DMS153 treated with DMSO at 0.1 percent for 48 hours (cell line): Measurements from ENCODE around the gene JOSD2.

ENCODE experiments used
- DNase-seq: peaks from one replicate; lab custom pipeline; 2025; ENCODE audit not compliant: unreplicated experiment; lab: John Stamatoyannopoulos, UW

Gene JOSD2

GRCh38 chr19:50511069-50511822 is at the start of gene JOSD2:
JOSD2 (minus strand) TSS chr19:50511191; CDS start chr19:50510431, 760 bp downstream.
- peak; percentile 95 for DNase-seq

GRCh38 chr19:50559636-50560035 is 48.6 kb upstream of the JOSD2 start:
- DNase-seq, result no peak

DNA sequence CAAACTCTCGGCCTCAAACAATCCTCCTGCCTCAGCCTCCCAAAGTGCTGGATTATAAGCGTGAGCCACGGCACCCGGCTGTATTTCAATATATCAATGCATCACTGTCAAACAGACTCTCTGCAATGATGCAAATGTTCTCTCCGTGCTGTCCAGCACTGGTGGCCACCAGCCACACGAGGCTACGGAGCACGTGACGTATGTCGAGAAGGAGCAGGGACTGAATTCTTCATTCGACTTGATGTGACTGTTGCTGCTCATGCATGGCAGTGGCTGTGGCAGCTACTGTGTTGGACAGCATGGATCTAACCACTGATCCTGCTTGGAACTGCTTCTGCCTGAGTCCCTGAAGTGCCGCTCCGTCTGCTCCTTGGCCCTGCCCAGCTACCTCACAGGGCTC is 47.5 kb upstream of the JOSD2 start:
- no peak for DNase-seq

DNA sequence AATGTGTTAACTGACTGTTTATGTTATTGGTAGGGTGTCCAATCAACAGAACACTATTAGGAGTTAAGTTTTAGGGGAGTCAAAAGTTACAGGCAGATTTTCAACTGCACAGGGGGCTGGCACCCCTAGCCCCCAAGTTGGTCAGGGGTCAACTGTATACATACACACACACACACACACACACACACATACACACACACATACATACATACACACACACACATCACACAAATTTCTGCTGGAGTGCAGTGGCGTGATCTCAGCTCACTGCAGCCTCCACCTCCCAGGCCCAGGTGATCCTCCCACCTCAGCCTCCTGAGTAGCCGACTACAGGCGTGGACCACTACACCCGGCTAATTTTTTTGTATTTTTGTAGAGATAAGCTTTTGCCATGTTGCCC is 47.0 kb upstream of the JOSD2 start:
- DNase-seq, result no peak

GRCh38 chr19:50557009-50557613 is 46.1 kb upstream of the JOSD2 start:
- DNase-seq, result no peak

DNA sequence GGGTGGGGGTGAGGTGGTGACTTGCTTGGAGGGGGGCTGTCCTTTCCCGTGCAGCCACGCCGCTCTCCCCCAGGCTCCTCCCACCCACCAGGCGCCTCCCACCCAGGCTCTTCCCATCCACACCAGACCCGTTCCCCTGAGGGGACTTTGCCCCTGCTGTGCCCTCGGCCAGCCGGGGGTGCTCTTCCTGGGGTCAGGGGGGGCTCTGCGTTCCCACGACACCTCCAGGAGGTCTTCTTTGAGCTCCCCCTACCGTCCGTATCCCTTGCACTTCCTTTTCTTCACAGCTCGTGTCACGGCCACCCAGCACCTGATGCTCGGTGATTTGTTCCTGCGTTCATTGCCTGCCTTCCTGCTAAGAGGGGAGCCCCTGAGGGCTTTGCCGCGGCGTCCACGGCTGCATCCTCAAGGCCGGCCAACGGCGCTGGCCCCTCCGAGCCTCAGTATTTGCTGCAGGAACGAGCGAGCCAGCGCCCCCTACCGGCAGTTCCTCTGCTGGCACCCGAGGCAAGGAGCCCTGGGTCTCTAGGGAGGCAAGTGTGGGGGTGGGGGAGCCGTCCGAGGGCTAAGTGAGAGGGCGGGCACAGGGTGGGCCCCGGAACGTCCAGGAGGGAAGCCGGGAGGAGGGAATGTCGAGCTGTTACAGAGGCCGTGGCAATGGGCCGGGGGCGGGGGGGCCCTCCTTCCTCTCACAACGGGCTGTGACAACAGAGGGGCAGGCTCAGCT is 45.5 kb upstream of the JOSD2 start:
- peak; percentile 3 for DNase-seq

DNA sequence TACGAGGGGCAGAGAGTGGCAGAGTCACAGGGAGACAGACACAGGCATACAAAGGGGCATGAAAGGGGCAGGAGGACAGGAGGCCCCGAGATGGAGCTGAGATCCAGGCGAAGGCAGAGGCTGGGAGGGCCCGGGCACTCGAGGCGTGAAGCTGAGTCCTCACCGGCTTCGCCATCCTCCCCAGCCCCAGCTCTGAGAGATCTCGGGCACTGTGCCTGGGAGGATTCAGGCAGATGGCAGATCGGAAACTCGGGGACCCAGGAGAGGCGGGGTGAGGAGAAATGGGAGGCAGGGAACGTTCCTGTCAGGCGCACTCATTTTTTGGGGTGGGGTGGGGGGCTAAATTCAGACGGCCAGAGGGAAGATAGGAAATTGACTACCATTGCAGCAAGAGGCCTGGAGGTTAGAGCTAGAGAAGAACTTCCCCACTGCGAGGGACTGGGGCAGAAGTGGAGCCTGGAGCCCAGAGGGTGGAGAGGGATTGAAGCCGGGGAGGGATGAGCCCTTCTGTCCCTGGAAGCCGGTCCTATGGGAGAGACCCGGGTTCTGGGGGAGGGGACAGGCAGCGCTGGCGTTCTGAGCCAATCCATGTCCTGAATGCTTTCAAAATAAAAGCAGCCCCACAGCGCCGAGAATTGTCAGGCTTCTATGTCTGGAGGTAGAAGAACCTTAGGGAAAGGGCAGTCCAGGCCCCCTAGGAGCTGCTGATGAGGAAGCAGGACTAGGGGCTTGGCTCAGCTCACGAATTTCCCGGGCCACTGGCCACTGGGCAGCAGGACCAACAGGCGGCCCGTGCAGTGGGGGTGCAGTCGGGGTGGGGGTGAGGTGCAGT is 44.7 kb upstream of the JOSD2 start:
- no peak for DNase-seq

DNA sequence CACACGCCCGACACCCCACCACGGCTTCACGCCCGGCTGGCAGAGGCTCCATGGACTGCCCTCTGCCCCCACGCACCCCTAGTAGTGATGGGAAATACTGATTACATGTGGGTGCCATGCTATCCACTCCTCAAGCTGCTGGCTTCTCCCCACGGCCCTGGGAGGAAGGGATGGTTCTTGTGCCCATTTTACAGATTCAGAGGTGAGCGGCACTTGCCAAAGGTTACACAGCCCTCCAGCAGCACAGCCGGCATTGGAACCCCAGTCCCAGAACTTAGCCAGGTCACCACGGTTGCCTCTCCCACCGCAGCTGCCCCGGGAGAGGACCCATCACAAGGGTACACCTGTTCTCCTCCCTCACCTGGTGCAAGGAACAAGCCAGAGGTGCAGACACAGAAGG is 44.0 kb upstream of the JOSD2 start:
- DNase-seq, result no peak

DNA sequence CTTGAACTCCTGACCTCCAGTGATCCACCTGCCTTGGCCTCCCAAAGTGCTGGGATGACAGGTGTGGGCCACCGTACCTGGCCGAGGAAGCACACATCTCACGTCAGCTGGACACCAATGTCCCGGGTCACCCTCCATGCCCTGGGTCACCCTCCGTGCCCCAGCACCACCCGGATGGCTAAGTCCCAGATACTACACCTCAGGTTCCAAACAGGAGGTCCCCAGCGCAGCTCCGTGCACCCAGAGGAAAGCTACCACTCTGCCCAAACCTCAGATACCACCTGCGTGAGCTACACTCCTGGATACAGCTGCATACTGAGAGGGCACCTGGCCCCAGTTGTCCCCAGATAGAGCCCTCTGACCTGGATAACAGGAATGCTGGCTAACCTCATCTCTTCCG is 43.2 kb upstream of the JOSD2 start:
- DNase-seq, result no peak

GRCh38 chr19:50553134-50553703 is 42.2 kb upstream of the JOSD2 start:
- DNase-seq, result no peak

- DNase-seq, result no peak
Measured at GRCh38 chr19:50552540-50552939, 41.5 kb upstream of the JOSD2 start.

- no peak for DNase-seq
Measured at GRCh38 chr19:50551715-50552187, 40.8 kb upstream of the JOSD2 start.

DNA sequence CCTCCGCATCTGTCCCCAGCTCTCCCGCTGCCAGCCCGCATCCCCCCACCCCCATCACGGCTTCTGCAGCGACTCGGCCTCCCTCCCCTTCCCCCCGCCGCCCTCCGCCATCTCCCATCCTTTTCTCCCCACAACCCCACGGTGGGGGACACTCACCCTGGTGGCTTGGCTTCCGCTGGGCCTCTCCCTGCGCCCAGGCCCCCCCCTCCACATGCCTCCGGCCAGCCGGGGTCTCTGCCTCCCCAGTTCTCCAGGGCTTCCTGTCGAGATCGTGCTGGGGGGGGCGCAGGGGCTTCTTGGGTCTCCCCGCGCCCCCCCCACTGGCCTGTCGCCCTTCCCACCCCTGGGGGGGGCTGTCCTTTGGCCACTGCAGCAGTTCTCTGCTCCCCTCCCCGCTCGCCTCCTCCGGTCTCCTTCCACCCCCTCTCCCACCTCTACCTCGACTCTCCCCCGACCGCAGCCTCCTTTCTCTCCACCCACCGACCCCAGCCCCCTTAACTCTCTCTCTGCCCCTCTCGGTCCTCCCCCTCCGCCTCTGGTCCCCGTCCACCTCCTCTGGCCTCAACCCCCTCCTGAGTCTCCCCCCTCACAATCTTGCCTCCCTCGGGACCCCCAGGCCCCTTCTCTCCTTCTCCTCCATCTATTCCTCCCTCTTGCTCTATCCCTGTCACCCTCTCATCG is 40.2 kb upstream of the JOSD2 start:
- no peak for DNase-seq

- DNase-seq, result no peak
Measured at GRCh38 chr19:50550594-50550966, 39.6 kb upstream of the JOSD2 start.

- no peak for DNase-seq
Measured at GRCh38 chr19:50549927-50550593, 39.1 kb upstream of the JOSD2 start.

GRCh38 chr19:50549059-50549926 is 38.3 kb upstream of the JOSD2 start:
- DNase-seq, result no peak

- DNase-seq, result no peak
Measured at GRCh38 chr19:50548191-50549058, 37.4 kb upstream of the JOSD2 start.
